ENCODE results near the gene CA5B. TPM values are rescaled to one million over a fixed set of nuclear protein-coding genes. Genes with fewer than 3 reads are reported as not detected.
"Not testable (repeated sequence)": the region's sequence is repeated elsewhere in the genome, so short reads cannot be mapped to it uniquely, and the experiment has no call there.

Gene CA5B
- polyA plus RNA-seq, 1 donor: 4.5 TPM

DNA sequence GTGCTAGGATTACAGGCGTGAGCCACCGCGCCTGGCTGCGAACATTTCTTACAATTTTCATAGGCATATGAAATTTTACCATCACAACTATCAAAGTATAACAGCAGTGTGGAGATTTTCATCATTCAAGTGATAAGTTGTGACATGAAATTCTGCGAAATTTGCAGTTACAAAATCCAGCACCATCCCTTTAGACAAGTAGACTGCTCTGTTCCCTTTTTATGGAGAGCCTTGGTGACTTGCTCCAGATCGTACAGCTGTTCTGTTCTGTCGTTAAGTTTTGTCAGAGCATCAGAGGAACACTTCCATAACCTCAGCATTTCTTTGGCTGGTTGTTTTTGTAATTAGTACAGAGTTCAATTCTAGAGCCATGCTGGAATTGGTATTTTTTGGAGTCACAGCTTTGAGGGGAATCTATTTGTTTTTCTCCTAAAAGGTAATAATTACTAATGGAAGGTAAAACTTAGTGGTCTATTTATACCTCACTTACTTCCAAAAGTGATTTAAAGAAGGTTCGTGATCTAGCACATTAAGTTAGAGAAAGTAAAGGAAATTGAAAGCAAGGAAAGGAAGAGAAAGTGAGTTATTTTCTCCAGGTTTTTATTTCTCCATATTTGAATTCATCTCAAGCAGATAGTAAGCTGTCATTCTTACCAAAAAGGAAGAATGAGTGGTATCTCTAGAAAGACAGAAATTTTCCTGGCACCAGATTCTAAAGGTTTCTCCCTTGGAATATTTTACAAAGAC is 74.3 kb downstream of the CA5B start:
- no peak for DNase-seq (ENCODE audit: low read depth)

DNA sequence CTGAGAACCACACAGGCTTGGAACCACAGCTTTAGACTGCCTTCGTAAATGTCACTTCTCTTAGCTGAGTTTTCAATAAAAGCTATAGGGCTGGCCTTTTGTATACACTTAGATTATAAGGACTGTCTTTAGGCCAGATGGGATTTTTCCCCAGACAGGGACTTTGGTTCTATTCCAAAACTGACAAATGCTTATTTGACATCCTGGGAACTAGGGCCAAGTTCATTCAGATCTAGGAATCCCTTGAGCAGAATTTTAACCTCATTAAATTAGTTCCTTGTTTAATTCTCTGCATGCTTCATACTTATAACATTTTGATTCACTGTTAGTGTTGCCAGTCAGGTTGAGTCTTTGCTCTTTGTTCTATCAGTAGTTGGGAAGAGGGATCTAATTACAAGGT is 75.3 kb downstream of the CA5B start:
- DNase-seq (ENCODE audit: low read depth): no peak

DNA sequence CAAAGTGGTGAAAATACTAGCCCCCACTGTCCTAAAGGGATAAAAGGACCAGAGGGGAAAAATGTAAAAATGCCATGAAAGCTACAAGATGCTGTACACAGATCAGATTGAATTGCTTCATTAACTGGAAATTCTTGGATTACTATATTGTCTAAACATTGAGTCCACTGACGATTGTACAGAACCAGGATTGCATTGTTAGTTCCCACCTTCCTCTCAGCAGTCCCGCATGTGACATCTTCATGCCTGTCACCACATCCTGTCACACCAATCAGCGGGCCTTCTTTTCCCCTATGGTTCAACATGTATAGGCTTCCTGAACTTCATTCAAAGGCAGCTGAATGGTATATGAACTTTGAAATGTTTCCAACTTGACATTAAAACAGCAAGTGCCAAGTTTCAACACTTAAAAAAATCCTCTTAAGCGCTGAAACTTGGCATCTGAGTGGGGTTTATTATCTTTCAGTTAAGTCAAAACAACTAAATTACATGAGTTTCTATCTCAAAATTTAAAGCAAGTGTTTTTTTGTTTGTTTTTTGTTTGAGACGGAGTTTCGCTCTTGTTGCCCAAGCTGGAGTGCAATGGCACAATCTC is 76.8 kb downstream of the CA5B start:
- DNase-seq (ENCODE audit: low read depth): no peak

DNA sequence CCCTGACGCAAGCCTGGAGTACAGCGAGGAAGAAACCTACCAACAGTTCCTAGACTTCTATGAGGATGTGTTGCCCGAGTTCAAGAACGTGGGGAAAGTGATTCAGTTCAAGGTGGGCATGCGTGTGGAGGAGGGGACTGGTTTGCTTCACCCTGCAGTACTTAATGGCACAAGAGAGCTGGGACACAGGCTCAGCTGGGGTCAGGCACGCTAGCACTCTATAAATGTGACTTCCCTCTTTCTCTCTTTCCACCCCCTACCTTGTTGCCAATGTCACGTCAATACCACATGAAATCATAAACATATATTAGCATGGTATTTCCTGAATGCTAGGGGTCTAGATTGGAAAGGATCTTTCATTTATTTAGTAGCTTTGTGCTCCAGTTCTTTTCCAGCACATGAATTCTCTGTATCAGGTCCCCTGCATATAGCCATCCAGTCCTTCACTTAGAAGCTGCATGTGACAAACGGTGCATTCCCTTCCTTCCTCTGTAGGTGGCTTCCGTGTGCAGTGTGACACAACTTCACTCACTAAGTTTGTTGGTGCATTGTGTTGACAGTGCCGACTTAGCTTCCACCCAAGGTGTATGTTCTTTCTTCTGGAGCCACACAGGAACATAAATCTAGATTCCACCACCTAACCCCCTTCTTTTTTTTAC is 77.8 kb downstream of the CA5B start:
- DNase-seq (ENCODE audit: low read depth): no peak

DNA sequence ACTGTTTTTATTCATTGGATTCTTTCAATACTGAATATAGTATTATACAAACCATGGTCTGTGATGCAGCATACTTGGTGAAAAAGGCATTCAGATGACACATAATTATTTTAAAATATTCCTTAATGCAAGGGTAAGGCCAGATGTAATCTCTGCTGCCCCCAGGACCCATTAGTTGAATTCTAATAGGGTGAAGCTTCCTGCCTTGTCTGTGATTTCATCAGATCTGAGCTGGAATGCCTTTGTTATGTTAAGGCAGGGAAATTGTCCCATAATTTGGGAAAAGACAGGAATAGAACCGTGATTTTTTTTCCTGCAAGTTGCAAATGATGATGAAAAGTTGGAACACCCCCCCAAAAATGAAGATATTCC is 78.4 kb downstream of the CA5B start:
- no peak for DNase-seq (ENCODE audit: low read depth)

DNA sequence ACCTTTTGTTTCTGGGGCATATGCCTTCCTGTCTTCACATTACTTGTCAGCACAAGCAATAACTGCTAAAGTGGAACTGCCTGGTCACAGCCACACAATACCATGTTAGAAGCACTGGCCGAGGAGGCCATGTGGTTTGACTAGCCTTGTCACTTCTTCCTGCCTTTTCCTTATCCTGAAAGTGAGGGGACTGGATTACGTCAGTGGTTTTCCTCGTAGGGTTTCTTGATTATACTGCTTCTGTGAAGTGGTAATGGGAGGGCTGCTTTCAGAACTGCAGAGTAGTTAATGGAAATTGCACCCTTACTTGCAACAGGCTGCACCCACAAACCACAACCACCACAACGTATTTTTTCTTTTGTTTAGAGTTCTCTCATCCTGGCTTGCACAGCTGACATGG is 78.8 kb downstream of the CA5B start:
- no peak for DNase-seq (ENCODE audit: low read depth)

- no peak for DNase-seq (ENCODE audit: low read depth)
Measured at GRCh38 chrX:15820106-15821073, 82.3 kb downstream of the CA5B start.

DNA sequence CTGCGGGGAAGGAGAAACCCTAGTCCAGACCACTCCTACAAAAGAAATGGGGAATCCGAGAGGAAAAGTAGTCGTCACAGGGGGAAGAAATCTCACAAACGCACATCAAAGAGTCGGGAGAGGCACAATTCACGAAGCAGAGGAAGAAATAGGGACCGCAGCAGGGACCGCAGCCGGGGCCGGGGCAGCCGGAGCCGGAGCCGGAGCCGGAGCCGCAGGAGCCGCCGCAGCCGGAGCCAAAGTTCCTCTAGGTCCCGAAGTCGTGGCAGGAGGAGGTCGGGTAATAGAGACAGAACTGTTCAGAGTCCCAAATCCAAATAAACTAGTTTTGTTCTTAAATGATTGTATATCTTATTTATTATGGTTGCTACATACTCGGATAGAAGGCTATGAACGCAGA is 84.9 kb downstream of the CA5B start:
- DNase-seq (ENCODE audit: low read depth): no peak

DNA sequence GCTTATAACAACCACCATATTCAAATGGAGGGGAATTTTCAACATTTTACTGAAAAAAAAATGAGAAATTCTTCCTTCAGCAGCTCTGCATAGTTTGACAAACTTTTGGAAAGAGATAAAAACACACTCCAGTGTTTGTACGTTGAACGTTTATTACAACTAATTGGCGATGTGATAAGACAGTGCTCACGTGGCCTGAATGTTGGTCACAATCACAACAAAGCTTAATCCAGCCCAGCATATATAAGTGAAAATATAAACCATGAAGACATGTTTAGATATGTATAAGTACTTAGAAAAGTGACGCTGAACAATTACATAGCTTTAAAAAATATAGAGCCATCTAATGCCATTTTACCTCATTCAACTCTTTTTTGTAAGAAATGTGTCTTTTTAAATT is 87.9 kb downstream of the CA5B start:
- DNase-seq (ENCODE audit: low read depth): no peak

DNA sequence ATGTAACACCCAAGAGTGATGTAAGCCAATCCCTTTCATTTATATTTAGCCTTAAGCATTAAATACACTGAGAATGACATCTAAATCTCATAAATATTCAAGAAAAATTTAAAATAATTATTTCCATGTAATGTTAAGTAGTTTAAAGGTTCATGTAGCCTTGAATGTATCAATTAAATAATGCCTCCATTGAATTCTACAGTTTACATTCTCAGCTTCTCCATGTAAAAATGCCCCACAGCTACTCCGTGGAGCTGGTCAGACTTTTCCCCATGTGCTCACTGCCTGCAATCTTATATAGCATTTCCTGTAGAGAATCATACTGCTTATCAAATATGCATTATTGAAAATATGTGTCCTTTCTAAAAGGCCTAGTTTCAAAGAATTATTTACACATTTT is 91.1 kb downstream of the CA5B start:
- DNase-seq (ENCODE audit: low read depth): no peak

- DNase-seq (ENCODE audit: low read depth): not testable (repeated sequence)
Measured at GRCh38 chrX:15831347-15831746, 93.3 kb downstream of the CA5B start.

- no peak for DNase-seq (ENCODE audit: low read depth)
Measured at GRCh38 chrX:15834053-15834452, 96.0 kb downstream of the CA5B start.

GRCh38 chrX:15834827-15835595 is 96.9 kb downstream of the CA5B start:
- DNase-seq (ENCODE audit: low read depth): no peak

Other genes starting within 250 kb of the CA5B start
- 2.3 TPM for gene PIR, start 244.9 kb upstream of the CA5B start, polyA plus RNA-seq (ENCODE audit: insufficient read length)
- gene BMX, start 237.5 kb upstream of the CA5B start, polyA plus RNA-seq (ENCODE audit: insufficient read length): 1.8 TPM
- not detected for gene ACE2, start 137.3 kb upstream of the CA5B start, polyA plus RNA-seq (ENCODE audit: insufficient read length)
- gene CLTRN, start 73.5 kb upstream of the CA5B start, polyA plus RNA-seq (ENCODE audit: insufficient read length): 0.61 TPM
- 12.3 TPM for gene ZRSR2, start 52.2 kb downstream of the CA5B start, polyA plus RNA-seq (ENCODE audit: insufficient read length)
- gene AP1S2, start 116.5 kb downstream of the CA5B start, polyA plus RNA-seq (ENCODE audit: insufficient read length): 38.9 TPM

Data from forelimb muscle (tissue), 1 donor.